Measurements from ENCODE around the gene ARF1.

Gene ARF1

GRCh38 chr1:228139931-228140723 is 57.6 kb downstream of the ARF1 start, which contains the start of gene GUK1:
TSS of gene GUK1 (plus strand) at chr1:228140279. CDS start at chr1:228140303, 24 bp downstream.
- ChIA-PET CTCF (interaction anchor here (1.0 to 2.6 kb wide), 4 partner anchors 9 to 140 kb away, joined by 3 to 13 read pairs (median 6); partner anchors contain the start of gene IBA57), POLR2A (interaction anchor here (0.7 to 1.2 kb wide), 2 partner anchors 9 to 25 kb away, joined by 4 to 15 read pairs; partner anchors contain the start of gene IBA57)
- H3K4me3 ChIP-seq (ENCODE audit: low read depth, low read length) = peak within 1 kb of the TSS; percentile 92
- TF ChIP-seq, protein P1, sequence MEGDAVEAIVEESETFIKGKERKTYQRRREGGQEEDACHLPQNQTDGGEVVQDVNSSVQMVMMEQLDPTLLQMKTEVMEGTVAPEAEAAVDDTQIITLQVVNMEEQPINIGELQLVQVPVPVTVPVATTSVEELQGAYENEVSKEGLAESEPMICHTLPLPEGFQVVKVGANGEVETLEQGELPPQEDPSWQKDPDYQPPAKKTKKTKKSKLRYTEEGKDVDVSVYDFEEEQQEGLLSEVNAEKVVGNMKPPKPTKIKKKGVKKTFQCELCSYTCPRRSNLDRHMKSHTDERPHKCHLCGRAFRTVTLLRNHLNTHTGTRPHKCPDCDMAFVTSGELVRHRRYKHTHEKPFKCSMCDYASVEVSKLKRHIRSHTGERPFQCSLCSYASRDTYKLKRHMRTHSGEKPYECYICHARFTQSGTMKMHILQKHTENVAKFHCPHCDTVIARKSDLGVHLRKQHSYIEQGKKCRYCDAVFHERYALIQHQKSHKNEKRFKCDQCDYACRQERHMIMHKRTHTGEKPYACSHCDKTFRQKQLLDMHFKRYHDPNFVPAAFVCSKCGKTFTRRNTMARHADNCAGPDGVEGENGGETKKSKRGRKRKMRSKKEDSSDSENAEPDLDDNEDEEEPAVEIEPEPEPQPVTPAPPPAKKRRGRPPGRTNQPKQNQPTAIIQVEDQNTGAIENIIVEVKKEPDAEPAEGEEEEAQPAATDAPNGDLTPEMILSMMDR (IDR thresholded peaks at IDR 0.05; ENCODE audit: insufficient read depth, low read length, missing control alignments) = peak; percentile 40
- DNase-seq (ENCODE audit: low read depth, low spot score) = peak; percentile 96

DNA sequence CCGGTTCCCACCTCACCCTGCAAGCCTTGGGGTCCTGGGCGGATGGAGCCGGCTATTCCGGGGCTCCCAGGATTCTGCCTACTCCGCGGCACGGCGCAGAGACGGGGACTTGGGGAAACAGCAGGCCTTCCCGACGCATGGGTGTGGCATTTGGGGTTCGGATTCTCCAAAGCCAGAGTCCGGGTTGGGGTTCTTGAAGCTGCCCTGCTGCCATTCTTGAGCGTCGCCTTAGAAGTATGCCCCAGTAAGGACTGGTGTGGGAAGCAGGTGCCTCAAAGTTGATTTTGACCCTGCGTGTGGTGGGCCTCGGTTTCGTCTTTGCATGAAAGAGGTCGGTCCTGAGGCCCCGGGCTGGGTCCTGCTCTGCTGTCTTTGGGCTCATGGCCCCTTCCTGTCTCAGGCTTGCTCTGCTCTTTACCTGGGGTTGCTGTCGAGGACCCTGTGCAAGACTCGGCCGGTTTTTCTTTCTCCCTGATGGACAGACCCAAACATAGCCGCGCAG is 58.3 kb downstream of the ARF1 start:
- TF ChIP-seq, protein P1 (IDR thresholded peaks at IDR 0.05; ENCODE audit: insufficient read depth, low read length, missing control alignments) = no peak
- POLR2A ChIA-PET = interaction anchor here (0.7 to 1.2 kb wide), 2 partner anchors 10 to 25 kb away, joined by 4 to 15 read pairs; partner anchors contain the start of gene IBA57
- no peak for DNase-seq (ENCODE audit: low read depth, low spot score)

DNA sequence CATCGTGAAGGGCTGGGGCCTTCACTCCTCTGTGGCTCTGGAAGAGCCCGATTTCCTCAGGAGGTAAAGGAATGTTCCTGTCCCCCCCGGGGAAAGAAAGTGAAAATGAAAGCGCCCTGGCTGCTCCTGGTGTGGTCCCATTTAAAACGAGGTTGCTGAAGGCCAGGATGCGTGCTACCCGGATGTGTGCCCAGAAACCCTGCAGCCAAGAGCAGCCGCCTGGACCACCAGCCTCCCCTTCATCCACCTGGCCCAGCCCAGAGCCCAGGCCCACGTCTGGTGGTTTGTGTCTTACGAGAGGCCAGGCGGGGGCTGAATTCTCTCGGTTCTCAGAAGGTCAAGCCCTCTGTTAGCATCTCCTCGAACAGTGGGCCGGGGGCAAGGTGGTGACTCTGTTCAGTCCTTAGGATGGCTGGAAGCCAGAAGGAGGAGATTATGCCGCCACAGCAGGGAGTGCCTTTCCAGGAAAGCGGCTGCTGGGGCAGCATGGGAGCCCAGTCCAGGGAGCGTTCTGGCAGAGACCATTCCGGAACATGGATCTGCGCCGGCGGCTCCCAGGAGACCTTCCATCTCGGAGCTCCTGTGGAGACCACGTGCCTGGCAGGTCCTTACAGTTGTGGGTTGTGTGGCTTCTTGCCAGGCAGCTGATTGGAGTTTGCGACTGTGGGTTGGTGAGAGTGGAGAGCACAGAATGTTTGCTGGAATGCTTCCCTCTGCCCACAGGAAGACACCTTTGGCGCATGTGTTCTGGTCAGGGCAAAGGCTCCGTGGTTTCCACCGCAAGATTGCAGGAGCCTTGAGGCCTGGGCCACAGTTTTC is 58.9 kb downstream of the ARF1 start:
- CTCF ChIA-PET = interaction anchor here (1.0 to 2.6 kb wide), 2 partner anchors 11 to 142 kb away, joined by 3 to 13 read pairs; no protein-coding TSS in a partner anchor
- peak overlapping the region; percentile 92 for H3K4me3 ChIP-seq (ENCODE audit: low read depth, low read length)
- TF ChIP-seq, protein P1 (IDR thresholded peaks at IDR 0.05; ENCODE audit: insufficient read depth, low read length, missing control alignments) = no peak
- POLR2A ChIA-PET = no interaction called here
- DNase-seq (ENCODE audit: low read depth, low spot score) = no peak

More for the DNA sequence above, 58.3 kb downstream of the ARF1 start:
- CTCF ChIA-PET = interaction anchor here (1.0 to 2.6 kb wide), 3 partner anchors 10 to 141 kb away, joined by 3 to 13 read pairs (median 10); partner anchors contain the start of gene IBA57
- H3K4me3 ChIP-seq (ENCODE audit: low read depth, low read length) = peak overlapping the region; percentile 92

DNA sequence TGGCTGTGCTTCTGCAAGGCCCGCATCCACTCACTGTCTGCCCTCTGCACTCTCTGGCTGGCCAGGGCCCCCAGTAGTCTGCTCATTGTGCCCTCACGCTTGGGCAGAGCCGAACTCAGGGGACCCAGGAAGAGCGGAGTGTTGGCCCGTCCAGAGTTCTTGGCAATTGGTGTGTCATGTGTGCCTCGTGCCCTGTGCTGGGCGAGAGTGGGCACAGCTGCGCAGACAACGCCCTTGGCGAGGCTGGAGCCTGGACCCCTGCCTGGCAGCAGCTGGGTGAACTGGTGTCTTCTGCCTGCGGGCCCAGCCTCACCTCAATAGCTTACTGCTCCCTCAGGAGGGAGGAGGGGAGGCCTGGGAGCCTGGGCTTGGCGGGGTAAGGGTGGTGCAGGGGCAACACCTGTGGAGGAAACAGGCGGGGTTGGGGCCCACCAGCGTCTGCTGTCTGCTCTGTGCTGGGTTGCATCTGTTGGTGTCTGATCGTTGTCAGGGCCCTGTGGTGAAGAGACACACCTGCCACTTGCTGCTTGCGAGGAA is 59.7 kb downstream of the ARF1 start:
- POLR2A ChIA-PET = no interaction called here
- CTCF ChIA-PET = interaction anchor here (1.2 to 4.5 kb wide), 4 partner anchors 11 to 359 kb away, joined by 3 to 23 read pairs (median 8); partner anchors contain the start of gene IBA57
- DNase-seq (ENCODE audit: low read depth, low spot score) = no peak
- TF ChIP-seq, protein P1 (IDR thresholded peaks at IDR 0.05; ENCODE audit: insufficient read depth, low read length, missing control alignments) = no peak
- H3K4me3 ChIP-seq (ENCODE audit: low read depth, low read length) = peak overlapping the region; percentile 92

DNA sequence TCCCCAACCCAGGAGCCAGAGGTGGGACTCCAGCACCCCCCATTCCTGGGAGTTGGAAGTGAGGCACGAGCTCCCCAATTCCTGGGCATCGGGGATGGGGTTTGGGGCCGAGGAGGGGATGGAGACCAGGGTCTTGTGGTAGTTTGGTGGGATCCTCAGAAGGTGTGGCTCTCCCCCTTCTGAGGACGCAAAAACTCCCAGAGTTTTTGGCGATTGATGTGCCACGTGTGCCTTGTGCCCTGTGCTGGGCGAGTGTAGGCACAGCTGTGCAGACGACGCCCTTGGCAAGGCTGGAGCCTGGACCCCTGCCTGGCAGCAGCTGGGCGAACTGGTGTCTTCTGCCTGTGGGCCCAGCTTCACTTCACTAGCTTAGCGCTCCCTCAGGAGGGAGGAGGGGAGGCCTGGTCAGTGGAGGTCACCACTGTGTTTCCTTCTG is 60.2 kb downstream of the ARF1 start:
- ChIA-PET CTCF (interaction anchor here (1.2 to 4.5 kb wide), 4 partner anchors 11 to 358 kb away, joined by 3 to 23 read pairs (median 8); partner anchors contain the start of gene IBA57), POLR2A (no interaction called here)
- TF ChIP-seq, protein P1 (IDR thresholded peaks at IDR 0.05; ENCODE audit: insufficient read depth, low read length, missing control alignments) = no peak
- 0 out of 2 replicates have a peak overlapping the region, but pooled peaks have one; percentile 1 for H3K4me3 ChIP-seq (ENCODE audit: low read depth, low read length)
- DNase-seq (ENCODE audit: low read depth, low spot score) = no peak
